Vagina (tissue), 2 donors: Measurements from ENCODE around the gene TSC22D2.

Experiments used
- POLR2A ChIP-seq, 2 donors: fragments of 450-650 bp; IDR thresholded peaks; one replicate each; pipeline ENCODE4 v1.6.1; 2017; ENCODE audit warnings: antibody characterized with exemption in 2 of 2, mild to moderate bottlenecking in 2 of 2, moderate library complexity in 2 of 2
- POLR2AphosphoS5 ChIP-seq, 2 donors: sonication (generic); formaldehyde crosslinking; IDR thresholded peaks; one replicate each; pipeline ENCODE4 v1.9.0; 2017; ENCODE audit warnings: antibody characterized with exemption in 2 of 2, mild to moderate bottlenecking in 2 of 2, low read depth in 1 of 2; ENCODE audit not compliant: insufficient read depth in 1 of 2
- TF ChIP-seq, protein P1 (sequence below), 3 experiments: fragments of 450-650 bp in 2 of 3; fragments of 200-600 bp in 1 of 3; sonication (generic) in 1 of 3; IDR thresholded peaks; one replicate each; pipeline ENCODE4 v1.5.1; 2017 to 2019; ENCODE audit warnings: antibody characterized with exemption in 3 of 3, mild to moderate bottlenecking in 2 of 3, moderate library complexity in 2 of 3

DNA sequence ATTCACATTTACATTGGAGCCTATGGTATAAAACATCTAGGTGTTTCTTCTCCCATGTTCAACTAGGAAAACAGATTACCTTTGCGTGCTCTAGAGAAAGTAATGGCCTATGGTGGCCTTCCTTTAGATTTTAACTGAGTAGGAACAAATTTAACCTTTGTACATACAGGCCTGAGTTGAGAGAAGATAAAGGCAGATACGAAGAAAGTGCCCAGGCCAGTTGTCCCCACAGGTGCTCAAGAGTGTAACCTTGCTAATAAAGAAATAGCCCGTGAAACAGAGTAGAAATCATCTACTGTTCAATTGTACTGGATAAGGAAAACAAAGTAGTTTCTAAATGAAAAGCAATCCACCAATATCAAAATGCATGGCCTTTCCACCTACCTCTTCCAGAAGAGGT lies 6.8 kb upstream of the TSC22D2 start:
- no peak for TF ChIP-seq POLR2A (IDR thresholded peaks at IDR 0.05)
- TF ChIP-seq, protein P1, sequence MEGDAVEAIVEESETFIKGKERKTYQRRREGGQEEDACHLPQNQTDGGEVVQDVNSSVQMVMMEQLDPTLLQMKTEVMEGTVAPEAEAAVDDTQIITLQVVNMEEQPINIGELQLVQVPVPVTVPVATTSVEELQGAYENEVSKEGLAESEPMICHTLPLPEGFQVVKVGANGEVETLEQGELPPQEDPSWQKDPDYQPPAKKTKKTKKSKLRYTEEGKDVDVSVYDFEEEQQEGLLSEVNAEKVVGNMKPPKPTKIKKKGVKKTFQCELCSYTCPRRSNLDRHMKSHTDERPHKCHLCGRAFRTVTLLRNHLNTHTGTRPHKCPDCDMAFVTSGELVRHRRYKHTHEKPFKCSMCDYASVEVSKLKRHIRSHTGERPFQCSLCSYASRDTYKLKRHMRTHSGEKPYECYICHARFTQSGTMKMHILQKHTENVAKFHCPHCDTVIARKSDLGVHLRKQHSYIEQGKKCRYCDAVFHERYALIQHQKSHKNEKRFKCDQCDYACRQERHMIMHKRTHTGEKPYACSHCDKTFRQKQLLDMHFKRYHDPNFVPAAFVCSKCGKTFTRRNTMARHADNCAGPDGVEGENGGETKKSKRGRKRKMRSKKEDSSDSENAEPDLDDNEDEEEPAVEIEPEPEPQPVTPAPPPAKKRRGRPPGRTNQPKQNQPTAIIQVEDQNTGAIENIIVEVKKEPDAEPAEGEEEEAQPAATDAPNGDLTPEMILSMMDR (IDR thresholded peaks at IDR 0.05): no peak
- TF ChIP-seq POLR2AphosphoS5 (IDR thresholded peaks at IDR 0.05; ENCODE audit: insufficient read depth in 1 of 2, low read depth in 1 of 2): no peak
